ENCODE results near the gene MN1.

The MN1 gene

GRCh38 chr22:27765706-27766291 is 35.8 kb downstream of the MN1 start:
- in situ Hi-C loops (cut with MboI; ENCODE audit: low sequenced_read_pairs): no loop called here

DNA sequence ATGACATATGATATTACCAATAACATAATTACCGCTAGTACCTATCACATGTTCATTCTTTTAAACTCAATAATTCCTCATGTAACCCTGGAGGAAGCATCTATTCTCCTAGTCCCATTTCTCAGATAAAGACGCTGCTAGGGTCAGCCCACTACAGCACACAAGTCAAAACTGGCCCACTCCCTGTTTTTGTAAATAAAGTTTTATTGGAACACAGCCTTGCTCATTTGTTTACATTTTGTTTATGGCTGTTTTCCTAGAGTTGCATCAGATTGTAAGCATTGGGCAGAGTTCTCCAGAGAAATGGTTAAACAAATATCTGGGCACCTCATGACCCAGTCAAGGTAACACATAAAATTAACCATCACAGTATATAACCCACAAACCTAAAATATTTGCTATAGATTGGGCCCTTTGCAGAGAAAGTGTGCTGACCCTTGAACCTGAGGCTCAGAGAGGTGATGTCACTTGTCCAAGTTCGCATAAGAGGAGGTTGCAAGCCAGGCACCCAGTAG is 36.8 kb downstream of the MN1 start:
- in situ Hi-C loops (cut with MboI; ENCODE audit: low sequenced_read_pairs): no loop called here

DNA sequence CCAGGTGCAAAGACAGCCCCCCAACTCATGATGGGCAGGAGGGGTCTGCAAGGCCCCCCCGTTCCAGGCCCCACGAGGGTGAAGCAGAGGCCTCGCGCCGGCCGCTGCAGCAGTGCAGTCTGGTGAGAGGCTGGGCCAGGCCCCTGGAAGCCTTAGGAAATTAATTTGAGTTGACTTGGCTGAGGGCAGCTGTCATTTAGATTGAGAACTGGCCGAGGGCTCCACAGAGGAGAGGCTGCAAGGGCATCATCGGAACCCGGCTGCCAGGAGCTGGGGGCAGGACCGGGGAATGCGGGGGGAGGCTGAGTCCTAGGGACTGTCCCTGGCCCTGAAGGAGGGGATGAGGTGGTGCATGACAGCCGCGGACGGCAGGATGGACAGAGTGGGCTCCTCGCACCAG is 39.9 kb downstream of the MN1 start:
- in situ Hi-C loops (cut with MboI; ENCODE audit: low sequenced_read_pairs): no loop called here

DNA sequence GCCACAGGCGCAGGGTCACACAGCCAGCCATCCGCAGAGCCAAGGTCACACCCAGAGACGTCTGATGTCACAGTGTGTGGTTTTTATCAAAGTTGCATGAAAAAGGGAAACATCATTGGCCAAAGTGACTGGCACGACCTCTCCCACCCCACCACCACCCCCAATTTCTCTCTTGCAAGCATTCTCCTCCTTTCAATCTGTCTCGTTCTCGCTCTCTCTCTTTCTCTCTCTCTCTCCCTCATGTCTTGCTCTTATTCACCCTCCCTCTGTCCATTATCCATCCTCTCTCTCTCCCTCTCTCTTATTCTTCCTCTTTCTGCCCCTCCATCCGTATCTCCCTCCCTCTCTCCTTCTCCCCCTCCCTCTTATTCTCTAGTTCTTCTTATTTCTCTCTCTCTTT is 40.6 kb downstream of the MN1 start:
- in situ Hi-C loops (cut with MboI; ENCODE audit: low sequenced_read_pairs): no loop called here

- in situ Hi-C loops (cut with MboI; ENCODE audit: low sequenced_read_pairs): no loop called here
These were observed 41.1 kb downstream of the MN1 start for GRCh38 chr22:27760474-27760873.

- in situ Hi-C loops (cut with MboI; ENCODE audit: low sequenced_read_pairs): no loop called here
These were observed 43.5 kb downstream of the MN1 start for GRCh38 chr22:27757928-27758525.

DNA sequence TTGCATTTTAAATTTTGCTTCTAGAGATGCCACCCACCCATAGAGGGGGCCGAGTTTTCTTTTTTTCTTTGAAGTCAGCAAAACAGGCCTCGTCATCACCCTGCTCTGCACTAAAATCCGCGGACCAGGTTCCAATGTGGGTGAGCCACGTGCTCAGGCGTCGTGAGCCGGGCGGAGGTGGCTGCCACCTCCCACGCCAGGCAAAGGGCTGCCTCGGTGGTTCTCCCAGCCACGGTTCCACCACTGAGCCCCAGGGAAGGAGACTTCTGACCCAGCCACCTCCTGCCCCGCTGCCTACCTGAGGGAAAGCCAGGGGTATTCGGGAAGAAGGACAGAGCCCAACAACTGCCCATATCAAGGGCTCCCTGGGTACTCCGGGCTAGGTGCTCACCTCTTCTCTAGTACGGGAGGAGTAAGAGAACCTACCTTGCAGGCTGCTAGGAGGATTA is 45.3 kb downstream of the MN1 start:
- in situ Hi-C loops (cut with MboI; ENCODE audit: low sequenced_read_pairs): no loop called here

GRCh38 chr22:27755521-27756211 is 45.9 kb downstream of the MN1 start:
- in situ Hi-C loops (cut with MboI; ENCODE audit: low sequenced_read_pairs): no loop called here

DNA sequence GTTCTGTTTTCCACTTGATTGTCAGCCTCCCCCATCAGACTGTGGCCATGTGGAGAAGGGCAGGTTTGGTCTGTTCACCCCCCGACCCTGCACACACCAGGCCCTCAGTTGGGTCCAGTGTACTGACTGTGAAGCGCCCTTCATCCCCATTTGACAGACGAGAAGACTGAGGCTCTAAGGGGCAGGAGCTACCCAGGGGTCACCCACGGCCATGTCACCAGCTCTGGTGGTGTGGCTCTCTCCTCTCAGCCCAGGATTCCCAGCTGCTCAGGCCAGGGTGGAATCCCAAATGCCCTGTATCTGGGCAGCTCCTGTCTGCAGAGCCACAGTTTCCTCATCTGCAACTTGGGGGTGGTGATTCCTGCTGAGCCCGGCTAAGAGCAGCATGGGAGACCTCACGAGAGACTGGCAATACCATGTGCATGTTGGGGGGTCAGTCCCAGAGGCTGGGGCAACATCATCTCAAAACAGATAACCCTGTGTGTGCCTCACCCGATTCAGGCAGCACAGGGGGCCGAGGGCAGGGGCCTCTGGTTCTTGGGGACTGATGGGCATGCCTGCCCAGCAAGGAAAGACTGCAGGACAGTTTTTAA is 46.6 kb downstream of the MN1 start:
- in situ Hi-C loops (cut with MboI; ENCODE audit: low sequenced_read_pairs): no loop called here

DNA sequence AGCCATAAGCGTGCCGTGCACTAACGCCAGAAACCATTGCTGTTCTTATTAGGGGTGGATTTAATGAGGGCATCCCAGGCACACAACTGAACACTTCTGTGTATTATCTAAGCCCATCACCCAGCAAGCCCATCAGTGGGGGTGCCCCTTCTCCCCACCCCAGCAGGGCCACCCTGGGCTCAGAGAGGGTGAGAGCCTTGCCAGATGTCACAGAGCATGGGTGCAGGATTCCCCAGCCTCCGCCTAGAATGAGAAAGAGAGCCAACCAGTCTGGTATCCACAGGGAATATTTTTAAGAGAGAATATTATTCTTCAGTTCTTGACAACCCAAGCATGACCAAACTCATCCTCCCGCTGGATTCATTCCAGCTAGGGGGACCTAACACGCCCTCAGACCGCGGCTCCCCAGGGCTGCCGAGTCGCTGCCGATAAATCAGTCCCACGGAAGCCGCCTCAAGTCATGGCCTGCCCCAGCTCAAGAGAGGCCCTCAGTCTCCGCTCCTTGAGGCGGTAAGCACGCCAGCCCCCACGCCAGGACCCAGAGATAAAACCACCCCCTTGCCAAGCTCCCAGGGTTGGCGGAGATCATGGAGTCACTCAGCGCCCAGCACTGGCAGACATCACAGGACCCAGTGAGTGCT is 47.2 kb downstream of the MN1 start:
- in situ Hi-C loops (cut with MboI; ENCODE audit: low sequenced_read_pairs): no loop called here

DNA sequence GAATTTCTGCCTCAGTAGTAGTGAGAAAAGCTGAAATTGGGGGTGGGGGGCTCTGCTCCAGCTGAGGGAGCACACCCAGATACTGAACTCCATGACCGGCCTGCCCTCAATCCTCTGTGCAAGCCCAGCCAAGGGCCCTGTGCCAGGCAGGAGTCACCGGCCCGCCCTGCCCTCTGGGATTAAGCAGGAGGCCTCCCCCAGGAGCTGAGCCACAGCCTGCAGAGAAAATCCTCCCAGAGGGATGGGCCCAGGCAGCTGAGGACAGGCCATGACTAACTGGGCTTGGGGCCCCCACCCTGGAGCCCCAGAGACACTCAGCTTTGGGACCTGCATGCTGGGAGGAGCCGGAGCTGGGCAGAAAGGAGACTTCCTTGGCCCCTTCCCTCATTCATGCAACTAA is 48.8 kb downstream of the MN1 start:
- in situ Hi-C loops (cut with MboI; ENCODE audit: low sequenced_read_pairs): no loop called here

DNA sequence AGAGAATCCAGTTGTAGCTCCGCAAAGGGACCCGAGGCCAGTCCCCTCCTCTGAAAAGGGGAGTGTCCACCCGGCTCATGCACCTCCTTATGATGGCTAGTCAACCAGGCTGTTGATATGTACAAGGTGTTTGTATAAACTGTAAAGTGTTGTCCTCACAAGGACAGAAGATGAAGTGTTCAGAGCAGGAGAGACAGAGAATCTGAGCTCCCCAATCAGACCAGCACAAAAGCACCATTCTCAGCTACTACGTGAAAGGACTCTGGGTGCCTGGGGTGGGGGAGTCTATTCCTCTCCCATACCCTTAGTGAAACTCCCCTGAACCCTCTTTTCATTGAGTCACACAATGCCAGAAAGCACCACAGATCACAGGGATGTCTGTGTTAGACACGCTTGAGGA is 49.4 kb downstream of the MN1 start:
- in situ Hi-C loops (cut with MboI; ENCODE audit: low sequenced_read_pairs): no loop called here

- in situ Hi-C loops (cut with MboI; ENCODE audit: low sequenced_read_pairs): no loop called here
These were observed 50.1 kb downstream of the MN1 start for GRCh38 chr22:27751277-27752070.

DNA sequence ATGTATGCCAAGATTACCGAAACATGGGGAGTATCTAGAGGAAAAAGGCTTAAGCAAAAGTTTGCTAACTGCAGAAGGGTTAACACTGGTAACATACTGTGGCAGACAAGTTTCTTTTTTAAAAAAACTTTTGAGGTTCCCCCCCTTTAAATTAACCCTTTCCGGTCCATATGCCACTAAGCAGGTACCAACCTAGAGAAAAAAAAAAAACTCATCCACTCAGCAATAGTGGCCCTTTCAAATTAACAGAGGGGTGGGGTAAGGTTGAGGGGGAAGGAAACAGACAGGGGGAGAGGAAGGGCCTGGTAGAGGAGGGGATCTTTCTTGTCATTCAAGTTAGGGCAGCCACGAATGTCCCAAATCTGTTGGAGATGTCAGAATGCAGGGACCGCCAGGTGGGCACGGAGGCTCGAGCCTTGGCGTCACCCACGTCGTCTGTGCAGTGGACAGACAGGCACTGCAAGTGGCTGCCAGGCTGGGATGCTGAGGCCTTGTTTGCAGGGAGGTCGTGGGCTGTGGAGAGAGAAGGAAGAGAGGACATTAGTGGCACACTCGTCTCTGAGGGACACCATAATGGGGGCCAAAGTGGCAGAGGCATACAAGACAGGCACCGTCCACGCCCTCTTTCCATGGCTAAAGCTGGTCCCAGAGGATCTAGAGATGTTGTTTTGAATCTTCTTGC is 50.8 kb downstream of the MN1 start:
- in situ Hi-C loops (cut with MboI; ENCODE audit: low sequenced_read_pairs): no loop called here

DNA sequence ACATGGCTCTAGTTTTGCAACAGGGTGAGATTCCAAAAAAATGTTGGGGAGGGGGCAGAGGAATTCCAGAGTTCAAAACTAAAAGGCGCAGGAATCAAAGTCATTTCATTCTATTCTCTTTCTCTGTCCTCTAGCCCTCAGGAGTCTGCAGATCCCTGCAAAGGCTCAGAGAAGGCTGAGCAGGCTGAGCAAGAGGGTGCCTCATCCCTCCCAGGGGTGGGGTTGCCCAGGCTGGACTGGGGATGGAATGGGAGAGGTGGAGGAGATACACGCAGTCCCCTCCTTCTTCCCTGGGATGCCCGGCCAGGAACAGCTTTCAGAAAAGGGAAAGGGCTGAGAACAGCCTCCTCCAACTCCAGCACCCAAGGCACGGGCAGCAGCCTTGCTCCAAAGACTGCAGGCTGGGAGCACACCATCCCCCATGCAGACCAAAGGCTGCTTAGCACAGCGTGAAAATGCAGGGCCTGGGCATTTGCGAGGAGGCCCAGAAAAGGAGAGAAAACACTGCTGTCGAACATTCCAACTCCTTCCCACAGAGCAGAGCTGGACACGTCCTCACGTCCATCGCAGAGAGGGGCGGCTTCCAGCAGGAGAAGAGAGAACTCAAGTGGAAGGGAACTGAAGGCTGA is 51.8 kb downstream of the MN1 start:
- in situ Hi-C loops (cut with MboI; ENCODE audit: low sequenced_read_pairs): no loop called here

DNA sequence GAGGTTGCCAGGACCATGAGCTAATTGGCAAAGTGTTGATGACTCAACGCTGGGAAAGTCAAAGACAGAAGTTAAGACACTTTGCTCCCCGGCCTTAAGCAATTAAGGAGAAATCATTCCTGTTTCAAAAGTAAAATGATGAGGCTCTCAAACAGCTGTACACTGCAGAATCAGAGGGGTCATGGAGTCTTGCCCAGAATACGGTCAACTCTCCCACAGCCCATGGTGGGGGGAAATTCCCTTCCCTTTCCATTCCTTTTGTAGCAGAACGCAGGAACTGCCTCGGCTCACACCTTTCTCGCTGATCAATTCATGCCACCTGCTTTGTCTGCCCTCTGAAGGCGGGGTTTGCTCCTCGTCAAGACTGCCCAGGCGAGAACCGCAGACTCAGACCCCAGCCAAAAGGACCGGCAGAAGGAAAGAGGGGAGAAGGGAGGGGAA is 52.8 kb downstream of the MN1 start:
- in situ Hi-C loops (cut with MboI; ENCODE audit: low sequenced_read_pairs): no loop called here

GRCh38 chr22:27748349-27748748 is 53.2 kb downstream of the MN1 start:
- in situ Hi-C loops (cut with MboI; ENCODE audit: low sequenced_read_pairs): no loop called here

DNA sequence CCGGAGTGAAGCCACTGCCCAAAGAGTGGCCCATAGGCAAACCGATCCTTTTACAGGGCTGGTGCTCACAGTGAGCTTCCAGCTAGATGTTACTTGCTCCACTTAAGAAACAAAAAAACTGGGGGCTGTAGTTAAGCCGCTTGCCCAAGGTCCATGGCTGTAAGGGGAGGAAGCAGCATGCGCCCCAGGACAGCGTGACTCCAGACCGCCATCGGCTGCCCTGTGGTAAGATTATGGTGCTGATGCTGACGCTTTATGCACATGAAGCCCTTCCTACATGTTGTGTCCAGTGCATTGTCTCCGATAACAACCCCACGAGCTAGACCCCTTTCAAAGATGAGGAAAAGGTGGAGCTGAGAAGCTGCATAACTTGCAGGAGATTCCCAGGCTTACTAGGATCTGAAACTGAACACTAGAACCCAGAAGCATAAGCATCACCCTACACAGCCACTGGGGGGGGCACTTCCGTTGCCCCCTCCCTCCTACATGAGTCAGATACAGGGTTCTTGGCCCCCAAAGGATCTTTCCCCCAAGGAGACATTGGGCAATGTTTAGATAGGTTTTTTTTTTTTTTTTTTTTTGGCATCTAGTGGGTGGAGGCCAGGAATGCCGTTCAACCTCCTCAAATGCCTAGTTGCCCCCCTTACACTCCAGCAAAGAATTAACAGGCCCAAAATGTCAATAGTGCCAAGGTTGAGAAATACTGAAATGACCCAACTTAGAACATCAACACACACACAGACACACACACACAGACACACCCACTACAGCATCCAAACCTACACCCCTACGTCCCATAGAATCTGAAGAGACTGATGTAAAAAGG is 53.9 kb downstream of the MN1 start:
- in situ Hi-C loops (cut with MboI; ENCODE audit: low sequenced_read_pairs): no loop called here

- in situ Hi-C loops (cut with MboI; ENCODE audit: low sequenced_read_pairs): no loop called here
These were observed 54.6 kb downstream of the MN1 start for GRCh38 chr22:27746918-27747317.

Data from HL-60/S4 treated with phorbol 12-myristate 13-acetate at 8.2 ng/mL for 4 days and 3 days (cell line).